Renal cortex interstitium (tissue), 11 donors: ENCODE measurements around the gene BLVRA. TPM values are rescaled to one million over a fixed set of nuclear protein-coding genes. Genes with fewer than 3 reads are reported as not detected.
A peak's percentile ranks its signal among the peaks of the same experiment; 100 is the strongest.

Experiments used
- DNase-seq, 11 donors: peaks; one replicate each; pipeline ENCODE4 v3.0.0-alpha.2; 2013; ENCODE audit warnings: low read depth in 9 of 11, low spot score in 4 of 11; ENCODE audit errors: extremely low read depth in 1 of 11
- polyA plus RNA-seq, 3 donors: library from polyadenylated mRNA; unstranded; fragments of 120-200 nt; gene quantifications; one replicate each; pipeline ENCODE4 v1.2.1, GENCODE V29; 2013; ENCODE audit not compliant: insufficient read length in 3 of 3

BLVRA gene
- polyA plus RNA-seq, 3 donors: 54.2 to 56.5 (median 55.1) TPM

DNA sequence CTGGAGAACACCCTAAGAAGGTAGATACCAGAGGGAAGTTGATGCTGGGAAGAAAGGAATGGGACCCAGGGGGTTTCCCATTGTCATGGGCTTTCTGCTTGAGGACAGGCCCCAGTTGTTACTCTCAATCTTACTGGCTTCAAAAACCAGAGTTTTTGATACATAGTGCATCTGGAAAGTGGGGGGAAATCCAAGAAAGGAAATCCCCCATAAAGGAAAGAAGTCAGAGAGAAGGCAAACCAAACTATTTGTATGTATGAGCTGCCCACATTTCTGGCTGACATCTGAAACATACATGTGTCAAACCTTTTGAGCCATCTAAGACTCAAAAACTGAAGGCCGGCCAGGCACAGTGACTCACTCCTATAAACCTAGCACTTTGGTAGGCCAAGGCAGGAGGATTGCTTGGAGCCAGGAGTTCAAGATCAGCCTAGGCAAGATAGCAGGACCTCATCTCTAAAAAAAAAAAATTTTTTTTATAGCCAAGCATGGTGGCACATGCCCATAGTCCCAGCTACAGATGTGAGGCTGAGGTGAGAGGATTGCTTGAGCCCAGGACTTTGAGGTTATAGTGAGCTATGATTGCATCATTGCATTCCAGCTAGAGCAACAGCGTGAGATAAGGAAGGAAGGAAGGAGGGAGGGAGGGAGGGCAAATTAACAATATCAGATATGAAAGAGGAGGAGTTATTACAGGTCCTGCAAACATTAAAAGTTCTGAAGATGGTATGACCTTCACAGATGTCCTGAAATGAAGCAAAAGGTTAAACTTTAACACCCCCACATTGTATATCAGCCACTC lies 22.5 kb upstream of the BLVRA start:
- DNase-seq: no peak

DNA sequence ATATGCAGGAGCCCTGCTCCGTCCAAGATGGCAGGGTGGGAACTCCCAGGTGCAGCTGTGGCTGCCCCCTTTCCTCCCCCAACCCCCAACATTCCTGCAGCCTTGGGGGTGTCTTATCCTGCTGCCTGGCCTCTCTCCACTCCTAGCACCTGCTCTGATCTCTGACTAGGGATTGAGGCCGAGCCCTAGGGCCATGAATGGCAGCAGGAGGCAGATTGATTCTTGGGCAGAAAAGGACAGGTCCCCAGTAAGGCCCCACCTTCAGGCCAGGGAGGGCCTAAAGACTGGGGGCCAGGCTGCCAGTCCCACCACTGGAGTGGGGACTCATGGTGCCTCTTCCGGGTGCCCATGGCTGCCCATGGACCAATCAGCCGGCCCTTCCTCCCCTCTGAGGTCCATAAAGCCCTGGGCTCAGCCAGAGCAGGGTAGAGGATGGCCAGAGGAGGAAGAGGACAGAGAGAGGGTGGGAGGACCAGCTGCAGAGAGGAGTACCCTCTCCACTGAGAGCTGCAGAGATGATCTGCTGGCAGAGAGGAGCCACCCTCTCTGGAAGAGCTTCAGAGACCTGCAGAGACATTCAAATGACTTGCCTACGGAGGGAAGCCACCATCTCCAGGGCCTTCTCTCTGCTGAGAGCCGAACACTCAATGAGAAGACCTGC lies 20.9 kb upstream of the BLVRA start:
- DNase-seq: no peak

DNA sequence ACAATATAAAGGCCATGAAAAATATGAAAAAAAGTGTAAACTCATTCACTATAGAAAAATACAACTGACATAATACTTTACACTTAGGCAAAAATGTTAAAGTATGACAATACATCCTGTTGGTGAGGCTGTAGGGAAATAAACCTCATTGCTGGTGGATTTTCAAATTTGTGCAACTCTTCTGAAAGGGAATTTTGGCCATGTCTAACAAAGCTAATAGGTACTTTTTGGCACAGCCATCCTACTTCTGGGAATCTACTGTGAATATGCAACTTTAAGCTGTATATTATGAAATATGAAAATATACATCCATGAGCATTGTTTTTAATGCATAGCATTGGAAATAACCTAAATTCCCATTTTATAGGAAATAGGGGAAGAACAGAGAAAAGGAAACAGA lies 15.8 kb upstream of the BLVRA start:
- no peak for DNase-seq

DNA sequence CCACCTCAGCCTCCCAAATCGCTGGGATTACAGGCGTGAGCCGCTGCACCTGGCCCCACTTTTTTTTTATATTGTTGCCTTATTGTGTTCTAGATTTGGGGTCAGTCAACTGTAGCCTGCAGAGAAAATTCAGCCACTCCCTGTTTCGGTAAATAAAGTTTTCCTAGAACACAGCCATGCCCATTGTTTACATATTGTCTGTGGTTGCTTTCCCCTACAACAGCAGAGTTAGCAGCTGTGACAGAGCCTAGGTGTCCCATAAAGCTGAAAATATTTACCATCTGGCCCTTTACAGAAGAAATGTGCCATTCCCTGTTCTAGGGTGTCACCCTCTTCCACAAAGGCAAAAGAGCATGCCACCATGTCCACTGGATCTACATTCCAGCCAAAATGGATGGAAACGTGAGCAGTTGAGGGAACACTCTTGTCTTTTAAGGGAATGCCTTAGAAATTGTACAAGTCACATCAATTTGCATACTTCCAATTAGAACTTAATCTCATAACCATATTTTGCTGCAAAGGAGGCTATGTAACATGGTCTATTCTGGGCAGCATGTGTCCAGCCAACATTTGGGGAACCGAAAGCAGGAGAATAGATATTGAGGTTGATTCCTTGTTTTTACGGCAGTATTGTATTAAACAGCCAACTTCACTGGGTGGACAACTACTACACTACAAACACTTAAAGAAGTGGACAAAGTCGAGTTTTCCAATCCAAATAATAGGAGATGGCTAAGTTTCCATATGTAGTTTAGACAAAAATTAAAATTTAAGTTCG lies 11.0 kb upstream of the BLVRA start:
- DNase-seq: no peak

DNA sequence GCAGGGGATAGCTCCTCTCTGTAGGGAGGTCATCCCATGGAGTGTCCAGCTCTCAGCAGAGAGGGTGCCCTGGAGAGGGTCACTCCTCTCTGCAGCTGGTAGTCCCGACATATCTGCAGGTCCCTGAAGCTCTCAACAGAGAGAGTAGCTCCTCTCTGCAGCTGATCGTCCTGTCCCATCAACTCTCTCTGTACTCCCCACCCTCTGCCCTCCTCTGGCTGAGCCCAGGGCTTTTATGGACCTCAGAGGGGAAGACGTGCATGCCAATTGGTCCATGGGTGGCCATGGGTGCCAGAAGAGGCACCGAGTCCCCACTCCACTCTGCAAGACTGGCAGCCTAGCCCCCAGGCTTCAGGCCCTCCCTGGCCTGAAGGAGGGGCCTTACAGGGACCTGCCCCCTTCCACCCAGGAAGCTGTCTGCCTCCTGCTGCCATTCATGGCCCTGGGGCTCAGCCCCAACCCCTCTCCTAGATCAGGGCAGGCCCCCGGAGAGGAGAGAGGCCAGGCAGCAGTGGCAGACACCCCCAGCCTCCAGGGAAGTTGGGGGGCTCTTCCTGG lies 9.0 kb upstream of the BLVRA start:
- no peak for DNase-seq

DNA sequence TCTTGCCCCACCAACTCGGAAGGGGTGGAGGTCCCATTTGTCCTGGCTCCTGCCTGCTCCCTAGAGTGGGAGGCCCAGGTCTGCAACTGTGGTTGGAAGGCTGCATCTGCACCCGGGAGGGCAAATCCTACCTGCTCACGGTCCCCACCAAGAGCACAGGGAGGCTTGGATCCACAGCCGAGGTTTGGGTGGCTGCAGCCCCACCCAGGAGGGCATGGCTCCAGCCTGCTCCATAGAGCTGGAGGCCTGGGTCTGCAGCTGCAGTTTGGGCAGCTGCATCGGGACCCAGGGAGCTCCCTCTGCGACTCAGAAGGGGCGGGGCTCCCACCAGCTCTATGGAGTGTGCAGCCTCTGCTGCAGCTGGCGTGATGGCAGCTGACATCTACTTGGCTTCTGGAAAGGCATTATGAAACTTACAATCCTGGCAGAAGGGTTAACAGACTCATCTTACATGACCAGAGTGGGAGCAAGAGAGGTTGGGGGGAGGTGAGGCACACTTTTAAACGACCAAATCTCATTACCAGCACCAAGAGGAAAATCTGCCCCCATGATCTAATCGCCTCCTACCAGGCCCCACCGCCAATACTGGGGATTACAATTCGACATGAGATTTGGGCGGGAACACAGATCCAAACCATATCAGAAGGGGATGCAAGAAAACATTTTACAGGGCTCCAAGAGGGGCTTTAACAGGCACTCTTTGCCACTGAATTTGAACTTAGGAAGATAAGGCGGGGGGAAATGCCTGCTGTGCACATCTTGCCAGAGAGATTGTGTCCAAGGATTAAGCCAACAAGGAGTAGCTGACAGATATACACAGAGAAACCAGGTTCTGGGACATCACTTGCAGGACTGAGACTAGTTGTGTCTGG lies 8.2 kb upstream of the BLVRA start:
- no peak for DNase-seq

DNA sequence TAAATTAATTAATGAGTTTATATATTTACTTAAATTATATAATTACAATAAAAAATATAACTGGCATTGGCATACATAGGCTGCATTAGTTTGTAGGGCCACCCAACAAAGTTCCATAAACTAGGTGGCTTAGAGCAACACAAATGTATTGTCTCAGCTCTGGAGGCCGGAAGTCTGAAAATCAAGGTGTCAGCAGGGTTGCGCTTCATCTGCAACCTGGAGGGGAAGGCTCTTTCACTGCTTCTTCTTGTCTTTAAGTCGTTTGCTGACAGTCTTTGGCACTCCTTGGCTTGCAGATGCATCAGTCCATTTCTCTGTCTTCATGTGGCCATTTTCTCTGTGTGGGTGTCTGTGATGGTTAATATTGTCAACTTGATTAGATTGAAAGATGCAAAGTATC lies 6.1 kb upstream of the BLVRA start:
- no peak for DNase-seq

DNA sequence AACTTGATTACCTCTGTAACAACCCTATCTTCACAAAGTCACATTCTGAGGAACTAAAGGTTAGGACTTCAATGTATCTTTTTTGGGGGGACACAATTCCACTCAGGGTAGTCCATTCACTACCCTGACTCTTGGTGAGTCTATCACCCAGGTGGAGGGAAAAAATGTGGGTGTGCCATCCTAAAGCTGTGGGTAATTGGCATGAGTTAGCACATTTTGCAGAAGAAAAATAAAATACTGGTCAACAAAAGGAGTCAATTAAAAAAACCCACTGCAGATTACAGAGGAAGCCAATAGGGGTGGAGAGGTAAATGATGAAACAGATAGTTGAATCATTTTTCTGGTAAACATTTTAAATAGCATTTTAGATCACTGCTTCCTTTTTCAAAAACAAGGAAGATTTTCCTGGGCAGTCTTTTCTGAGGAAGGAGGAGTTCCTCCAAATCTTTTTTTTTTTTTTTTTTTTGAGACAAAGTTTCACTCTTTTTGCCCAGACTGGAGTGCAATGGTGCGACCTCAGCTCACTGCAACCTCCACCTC lies 5.1 kb upstream of the BLVRA start:
- DNase-seq: no peak

DNA sequence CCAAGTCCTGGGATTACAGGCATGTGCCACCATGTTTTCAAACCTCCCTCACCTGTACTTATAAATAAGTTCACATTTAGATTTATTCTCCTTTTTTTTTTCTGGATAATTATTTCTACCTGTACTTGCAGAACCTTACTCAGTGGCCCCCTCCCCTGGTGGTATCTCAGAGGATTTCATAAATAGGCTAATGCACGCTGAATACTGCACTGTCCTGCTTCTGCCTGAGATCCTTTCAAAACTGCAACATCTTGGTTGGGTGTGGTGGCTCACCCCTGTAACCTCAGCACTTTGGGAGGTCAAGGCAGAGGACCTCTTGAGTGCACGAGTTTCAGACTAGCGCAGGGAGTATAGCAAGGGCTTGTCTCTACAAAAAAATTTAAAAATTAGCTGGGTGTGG lies 4.6 kb upstream of the BLVRA start:
- no peak for DNase-seq

DNA sequence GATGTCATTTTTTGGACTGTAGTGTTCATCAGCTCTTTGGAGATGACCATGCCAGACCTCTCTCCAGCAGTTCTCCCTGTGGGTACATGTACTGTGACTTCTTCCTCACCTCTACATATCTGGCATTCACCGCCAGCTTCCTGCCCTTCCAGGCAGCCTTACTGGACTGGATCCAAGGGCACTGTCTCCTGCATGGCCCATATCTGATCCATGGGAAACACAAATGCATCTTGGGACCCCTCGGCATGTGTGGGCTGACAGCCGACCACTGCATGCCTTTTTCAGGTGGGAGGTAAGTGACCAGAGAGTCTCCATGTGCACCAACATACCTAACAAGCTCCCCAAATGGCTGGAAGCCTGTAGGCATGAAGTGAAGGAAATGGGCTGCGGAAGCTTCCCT lies 3.9 kb upstream of the BLVRA start:
- no peak for DNase-seq

DNA sequence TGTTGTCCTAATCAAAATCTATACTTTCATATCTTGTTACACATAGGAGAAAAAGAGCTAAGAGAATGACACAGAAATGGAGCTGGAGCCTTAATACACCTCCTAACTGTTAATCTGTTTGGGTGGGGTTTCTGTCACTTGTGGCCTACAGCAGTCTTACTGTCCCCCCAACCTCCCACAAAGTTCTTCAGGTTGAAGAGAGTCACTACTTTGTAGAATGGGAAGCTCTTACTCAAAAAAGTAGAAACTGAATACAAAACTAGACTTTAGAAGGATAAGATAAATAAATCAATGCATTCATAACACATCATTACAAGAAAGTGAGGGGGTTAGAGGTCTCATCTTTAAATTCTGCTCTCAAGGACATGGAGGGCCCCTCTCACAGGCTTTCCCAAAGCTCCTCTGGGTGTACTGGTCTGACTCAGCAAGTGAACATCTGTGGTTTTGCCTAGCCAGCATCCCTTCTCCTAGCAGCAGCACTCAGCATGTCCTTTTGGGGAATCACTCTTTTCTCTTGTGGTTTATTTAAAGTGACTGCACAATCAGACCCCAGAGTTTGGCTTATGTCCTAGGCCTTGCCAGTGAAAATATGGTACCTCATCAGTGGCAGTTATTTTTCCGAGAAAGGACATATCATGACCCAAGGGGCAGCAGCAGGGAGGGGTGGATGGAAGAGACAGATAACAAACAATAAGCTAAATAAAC lies 2.0 kb upstream of the BLVRA start:
- no peak for DNase-seq

DNA sequence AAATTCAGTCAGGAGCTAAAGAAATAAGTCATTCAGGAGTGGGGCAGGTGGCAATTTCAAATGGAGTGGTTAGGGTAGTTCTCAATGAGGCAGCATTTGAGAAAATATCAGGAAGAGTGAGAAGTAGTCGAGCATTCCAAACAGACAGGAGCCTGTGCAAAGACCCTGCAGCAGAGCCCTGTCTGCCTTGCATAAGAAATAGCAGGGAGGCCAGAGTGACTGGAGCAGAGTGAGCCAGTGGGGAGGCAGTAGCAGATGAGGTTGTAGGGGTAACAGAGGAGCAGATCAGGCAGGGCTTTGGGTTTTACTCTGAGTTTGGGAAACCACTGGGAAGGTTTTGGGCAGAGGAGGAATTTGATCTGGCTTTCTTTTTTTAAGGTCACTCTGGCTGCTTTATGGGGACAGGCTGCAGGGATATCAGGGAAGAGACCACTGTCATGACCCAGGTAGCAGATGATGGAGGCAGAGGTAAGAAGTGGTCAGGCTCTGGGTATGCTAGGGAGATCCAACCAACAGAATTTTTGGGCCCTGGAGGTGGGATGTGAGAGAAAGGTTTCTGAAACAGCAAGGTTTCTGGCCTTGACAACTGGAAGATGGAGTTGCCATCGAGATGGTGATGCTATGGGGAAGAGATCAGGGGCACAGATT lies 1.3 kb upstream of the BLVRA start:
- DNase-seq: no peak

DNA sequence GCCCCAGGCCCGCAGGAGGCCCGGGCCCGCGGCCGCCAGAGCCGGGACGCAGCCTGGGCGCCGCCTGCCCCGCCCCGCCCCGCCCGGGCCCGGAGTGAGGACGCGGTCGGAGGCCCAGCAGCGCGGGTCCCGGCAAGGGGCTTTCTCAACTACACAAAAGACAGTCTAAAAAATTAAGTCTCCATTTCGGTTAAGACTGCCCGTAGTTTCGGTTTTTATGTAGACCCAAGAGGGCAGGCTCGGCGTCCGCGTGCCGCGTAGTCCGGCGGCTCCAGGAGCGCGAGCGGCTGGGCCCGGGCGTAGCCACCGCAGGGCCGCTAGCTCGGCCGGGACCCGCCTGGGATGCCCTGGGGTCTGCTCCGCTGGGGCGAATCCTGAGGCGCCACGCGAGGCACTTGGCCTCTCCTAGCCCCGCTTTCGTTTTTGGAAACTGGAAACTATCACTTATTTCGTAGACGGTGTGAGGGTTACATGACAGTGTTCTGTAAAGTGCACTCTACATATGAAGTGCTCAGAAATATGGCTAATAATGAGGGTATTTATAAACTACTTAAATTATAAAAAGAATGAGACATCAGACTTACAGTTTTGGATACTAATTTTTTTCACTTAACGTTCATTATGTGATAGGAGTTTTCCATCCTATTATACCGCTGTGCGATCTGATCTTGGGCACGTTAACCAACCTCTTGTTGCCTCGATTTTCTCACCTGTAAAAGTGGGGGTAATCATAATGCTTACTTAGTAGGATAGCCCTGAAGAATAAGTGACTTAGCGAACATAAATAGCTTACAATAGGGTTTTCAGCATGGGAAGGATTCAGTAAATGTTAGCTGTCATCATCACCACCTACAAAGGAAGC lies 573 bp downstream of the BLVRA start:
- DNase-seq: peak in 6 of 11 donors; percentile 21 to 54 (median 41)

DNA sequence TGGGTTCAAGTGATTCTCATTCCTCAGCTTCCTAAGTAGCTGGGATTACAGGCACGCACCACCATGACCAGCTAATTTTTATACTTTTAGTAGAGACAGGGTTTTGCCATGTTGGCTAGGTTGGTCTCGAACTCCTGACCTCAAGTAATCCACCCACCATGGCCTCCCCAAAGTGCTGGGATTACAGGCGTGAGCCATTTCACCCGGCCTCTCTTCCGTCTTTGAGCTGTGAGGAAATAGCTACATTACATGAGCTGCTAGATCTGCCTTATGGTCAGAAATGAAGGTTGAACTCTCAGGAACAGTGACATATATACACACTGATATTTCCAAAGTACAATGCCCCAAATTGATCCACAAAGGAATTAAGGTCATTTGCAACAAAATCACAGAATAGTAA lies 2.4 kb downstream of the BLVRA start:
- DNase-seq: no peak

DNA sequence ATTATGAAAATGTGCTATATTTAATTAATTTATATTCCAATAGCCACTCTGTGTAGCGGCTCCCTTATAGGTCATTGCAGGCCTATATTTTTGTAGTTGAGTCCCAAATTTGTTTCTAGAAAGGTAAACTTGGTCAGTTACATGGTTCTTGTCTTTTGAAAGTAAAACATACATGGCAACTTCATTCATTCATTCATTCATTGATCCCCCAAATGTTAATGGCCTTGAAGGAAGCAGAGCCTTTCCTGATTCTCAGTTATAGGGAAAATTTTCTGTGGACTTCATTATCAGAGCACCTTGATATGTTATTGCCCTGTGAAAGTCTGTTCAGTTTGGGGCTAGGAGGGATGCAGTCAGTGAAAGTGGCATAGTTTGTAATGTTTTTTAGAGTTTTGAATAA lies 2.9 kb downstream of the BLVRA start:
- DNase-seq: no peak

DNA sequence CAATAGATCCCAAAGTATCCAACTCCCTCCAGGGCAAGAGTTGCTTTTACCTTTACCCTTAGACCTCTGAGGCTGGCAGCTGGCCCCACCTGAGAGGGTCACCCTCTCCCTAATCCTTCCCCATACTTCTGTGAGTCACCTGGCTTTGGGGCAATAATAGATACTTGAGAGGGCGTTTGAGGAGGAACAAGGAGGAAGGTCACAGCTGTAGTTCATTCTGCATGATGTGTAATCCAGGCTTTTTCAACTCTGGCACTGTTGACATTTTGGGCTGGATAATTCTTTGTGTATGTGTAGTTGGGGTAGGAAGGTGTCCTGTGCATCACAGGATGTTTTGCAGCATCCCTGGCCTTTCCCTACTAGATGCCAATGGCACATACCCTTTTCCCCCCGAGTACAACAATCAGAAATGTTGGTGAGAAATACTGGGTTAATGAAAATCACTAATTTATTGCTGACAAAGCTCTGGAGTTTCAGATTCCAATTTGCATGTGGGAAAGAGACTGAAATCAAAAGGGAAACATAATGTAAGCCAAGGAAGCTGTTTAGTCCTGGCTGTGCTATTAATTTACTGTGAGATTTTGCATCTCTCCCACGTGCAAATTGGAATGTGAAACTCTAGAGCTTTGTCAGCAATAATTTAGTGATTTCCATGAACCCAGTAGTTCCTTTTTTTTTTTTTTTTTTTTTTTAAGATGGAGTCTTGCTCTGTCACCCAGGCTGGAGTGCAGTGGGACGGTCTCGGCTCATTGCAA lies 3.6 kb downstream of the BLVRA start:
- DNase-seq: no peak
